Suprapubic skin (tissue), 4 donors: Measurements from ENCODE around the gene KLF16. TPM values are rescaled to one million over a fixed set of nuclear protein-coding genes. Genes with fewer than 3 reads are reported as not detected.

Source experiments
- DNase-seq, 2 donors: peaks; one replicate each; pipeline ENCODE4 v3.0.0-alpha.2; 2019; ENCODE audit warnings: low spot score in 2 of 2
- H3K27ac ChIP-seq: fragments of 200-600 bp; sonication (generic); one replicate; pipeline ENCODE4 v1.5.1; 2019
- H3K27me3 ChIP-seq: fragments of 200-600 bp; sonication (generic); one replicate; pipeline ENCODE4 v1.5.1; 2019
- H3K36me3 ChIP-seq: fragments of 200-600 bp; sonication (generic); one replicate; pipeline ENCODE4 v1.5.1; 2019
- H3K4me1 ChIP-seq: fragments of 200-600 bp; sonication (generic); one replicate; pipeline ENCODE4 v1.5.1; 2019
- H3K4me3 ChIP-seq: fragments of 200-600 bp; sonication (generic); one replicate; pipeline ENCODE4 v1.5.1; 2019; ENCODE audit warnings: mild to moderate bottlenecking
- H3K9me3 ChIP-seq: fragments of 200-600 bp; sonication (generic); one replicate; pipeline ENCODE4 v1.5.1; 2019
- EP300 ChIP-seq: sonication (generic); formaldehyde crosslinking; IDR thresholded peaks from one replicate; pipeline ENCODE4 v1.6.1; 2017; ENCODE audit warnings: antibody characterized with exemption
- POLR2A ChIP-seq, 2 donors: fragments of 450-650 bp; IDR thresholded peaks; one replicate each; pipeline ENCODE4 v1.6.1; 2017; ENCODE audit warnings: antibody characterized with exemption in 2 of 2, mild to moderate bottlenecking in 2 of 2, moderate library complexity in 2 of 2
- POLR2AphosphoS5 ChIP-seq, 3 donors: sonication (generic); formaldehyde crosslinking; IDR thresholded peaks; one replicate each; pipeline ENCODE4 v1.6.1; 2017; ENCODE audit warnings: antibody characterized with exemption in 3 of 3
- WGBS: methylation state at CpG from one replicate; pipeline ENCODE4 v1.1.5; 2018; 5-methylcytosine and 5-hydroxymethylcytosine counted together
- total RNA-seq, 4 donors: library from RNA; depleted of rRNA; stranded (reverse); fragments of >200 nt; gene quantifications; one replicate each; pipeline ENCODE4 v1.1.0, GENCODE V29; 2016
- TF ChIP-seq, protein P1 (sequence below), 2 donors: fragments of 200-600 bp in 1 of 2; fragments of 450-650 bp in 1 of 2; sonication (generic) in 1 of 2; IDR thresholded peaks; one replicate each; pipeline ENCODE4 v1.5.1; 2016 to 2019; ENCODE audit warnings: antibody characterized with exemption in 2 of 2, mild to moderate bottlenecking in 1 of 2, moderate library complexity in 1 of 2

KLF16 gene
- total RNA-seq, 4 donors from 2014 or later: 12.1 to 30.8 (median 20.9) TPM

DNA sequence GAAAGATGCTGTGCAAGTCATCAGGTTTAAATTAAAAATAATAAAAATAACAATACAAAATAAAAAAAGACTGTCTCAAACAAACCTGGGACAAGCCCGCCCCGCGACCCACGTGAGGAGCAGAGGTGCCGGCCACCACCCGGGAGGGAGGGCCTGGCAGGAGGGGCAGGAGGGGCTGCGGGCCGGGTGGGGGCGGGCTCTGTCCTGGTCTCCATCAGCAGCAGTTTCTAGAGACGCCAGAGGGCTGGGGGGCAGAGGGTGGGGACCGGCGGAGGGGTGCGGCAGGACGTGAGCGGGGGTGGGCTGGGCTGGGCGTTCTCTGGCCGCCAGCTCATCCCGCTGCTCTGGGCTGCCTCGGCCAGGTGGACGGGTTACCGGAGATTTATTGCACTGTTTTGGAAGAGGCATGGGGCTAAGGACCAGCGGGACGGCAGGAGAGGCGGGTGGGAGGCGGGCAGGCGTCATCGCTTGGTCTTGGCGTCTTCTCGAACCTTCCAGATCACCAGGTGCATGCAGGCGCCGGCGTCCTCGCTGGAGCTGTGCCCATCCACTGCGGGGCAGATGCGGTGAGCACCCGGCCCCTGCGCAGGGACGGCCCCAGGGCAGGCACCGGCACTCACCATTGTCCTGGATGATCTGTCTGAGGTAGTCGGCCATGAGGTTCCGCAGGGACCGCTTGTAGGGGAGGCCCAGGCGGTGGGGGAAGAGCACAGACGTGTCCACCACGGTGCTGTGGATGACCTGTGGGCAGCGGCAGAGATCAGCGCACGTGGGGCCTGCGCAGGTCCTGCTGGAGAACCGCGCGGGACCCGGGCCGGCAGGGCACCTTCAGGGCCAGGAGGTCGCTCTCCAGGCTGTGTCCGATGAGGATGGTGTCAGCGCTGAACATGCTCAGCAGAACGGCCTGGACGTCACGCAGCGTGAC, 47.5 kb downstream of the KLF16 start:
- Histone ChIP-seq H3K4me3 (no peak overlapping the region), H3K9me3 (no peaks in the 10 kb centered on the region), H3K4me1 (peaks cover 23% of the 10 kb centered on the region), H3K36me3 (peaks cover 59% of the 10 kb centered on the region), H3K27me3 (no peaks in the 10 kb centered on the region), H3K27ac (no peak overlapping the region)
- TF ChIP-seq EP300: no peak
- TF ChIP-seq POLR2A (IDR thresholded peaks at IDR 0.05): no peak
- TF ChIP-seq, protein P1, sequence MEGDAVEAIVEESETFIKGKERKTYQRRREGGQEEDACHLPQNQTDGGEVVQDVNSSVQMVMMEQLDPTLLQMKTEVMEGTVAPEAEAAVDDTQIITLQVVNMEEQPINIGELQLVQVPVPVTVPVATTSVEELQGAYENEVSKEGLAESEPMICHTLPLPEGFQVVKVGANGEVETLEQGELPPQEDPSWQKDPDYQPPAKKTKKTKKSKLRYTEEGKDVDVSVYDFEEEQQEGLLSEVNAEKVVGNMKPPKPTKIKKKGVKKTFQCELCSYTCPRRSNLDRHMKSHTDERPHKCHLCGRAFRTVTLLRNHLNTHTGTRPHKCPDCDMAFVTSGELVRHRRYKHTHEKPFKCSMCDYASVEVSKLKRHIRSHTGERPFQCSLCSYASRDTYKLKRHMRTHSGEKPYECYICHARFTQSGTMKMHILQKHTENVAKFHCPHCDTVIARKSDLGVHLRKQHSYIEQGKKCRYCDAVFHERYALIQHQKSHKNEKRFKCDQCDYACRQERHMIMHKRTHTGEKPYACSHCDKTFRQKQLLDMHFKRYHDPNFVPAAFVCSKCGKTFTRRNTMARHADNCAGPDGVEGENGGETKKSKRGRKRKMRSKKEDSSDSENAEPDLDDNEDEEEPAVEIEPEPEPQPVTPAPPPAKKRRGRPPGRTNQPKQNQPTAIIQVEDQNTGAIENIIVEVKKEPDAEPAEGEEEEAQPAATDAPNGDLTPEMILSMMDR (IDR thresholded peaks at IDR 0.05): no peak
- no peak for TF ChIP-seq POLR2AphosphoS5 (IDR thresholded peaks at IDR 0.05)
- 93% methylated on average over 43 of the region's 61 CpGs for WGBS
- no peak for DNase-seq

DNA sequence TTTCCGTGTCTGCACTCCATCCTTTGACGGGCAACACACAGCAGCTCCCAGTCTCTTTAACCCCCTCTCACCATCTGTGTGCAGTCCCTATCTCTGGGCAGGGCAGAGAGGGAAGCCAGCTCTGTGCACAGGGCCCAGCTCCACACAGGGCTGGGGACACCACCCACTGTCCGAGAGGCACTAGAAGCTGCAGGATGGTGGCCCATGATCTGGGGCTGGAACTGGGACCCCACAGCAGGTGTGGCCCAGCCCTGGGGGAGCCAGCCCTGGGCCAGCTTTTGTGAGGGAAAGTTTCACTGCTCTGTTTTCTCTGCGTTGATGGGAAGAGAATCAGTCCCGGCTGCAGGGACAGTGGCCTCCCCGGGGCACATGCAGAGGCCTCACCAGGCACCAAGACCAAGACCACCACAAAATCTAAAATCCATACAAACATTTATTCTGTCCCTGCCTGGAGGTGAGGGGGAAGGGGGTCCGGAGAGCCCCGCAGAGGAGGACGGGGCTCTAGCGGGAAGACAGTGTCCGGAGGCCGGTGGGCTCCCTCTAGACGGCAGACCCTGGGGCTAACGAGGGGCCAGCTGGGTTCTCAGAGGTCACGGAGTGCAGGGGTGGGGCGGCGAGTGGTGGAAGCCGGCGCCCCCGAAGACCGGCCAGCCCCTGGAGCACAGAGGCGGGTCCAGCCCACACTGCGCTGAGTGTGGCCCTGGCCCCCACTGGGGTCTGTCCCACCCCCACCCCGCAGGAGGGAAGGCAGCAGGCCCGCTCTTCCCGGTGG, 48.4 kb downstream of the KLF16 start:
- no peak for DNase-seq
- Histone ChIP-seq H3K9me3 (no peaks in the 10 kb centered on the region), H3K27ac (no peak overlapping the region), H3K4me1 (peaks cover 23% of the 10 kb centered on the region), H3K36me3 (peaks cover 50% of the 10 kb centered on the region), H3K27me3 (no peaks in the 10 kb centered on the region), H3K4me3 (no peak overlapping the region)
- TF ChIP-seq EP300: no peak
- no peak for TF ChIP-seq POLR2A (IDR thresholded peaks at IDR 0.05)
- no peak for TF ChIP-seq POLR2AphosphoS5 (IDR thresholded peaks at IDR 0.05)
- TF ChIP-seq, protein P1 (IDR thresholded peaks at IDR 0.05): no peak
- WGBS: 79% methylated on average over 20 of the region's 26 CpGs

DNA sequence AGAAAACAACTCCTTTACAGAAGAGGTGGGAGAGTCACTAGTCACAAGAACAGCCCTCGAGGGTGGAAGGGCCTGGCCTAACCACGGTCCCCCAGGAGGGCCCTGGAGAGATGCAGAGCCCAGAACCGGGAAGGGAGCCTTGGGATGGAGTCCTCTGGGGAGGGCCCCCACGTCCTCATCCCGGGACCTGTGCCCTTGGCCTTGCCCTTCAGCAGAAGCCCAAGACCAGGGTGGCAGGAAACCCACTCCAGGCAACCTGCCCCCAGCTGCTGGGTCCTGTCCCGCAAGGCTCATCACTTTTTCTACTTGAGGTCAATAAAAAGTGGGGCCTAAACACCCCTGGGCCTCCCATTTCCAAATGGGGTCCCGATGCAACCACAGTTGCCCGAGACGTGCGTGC, 49.0 kb downstream of the KLF16 start:
- TF ChIP-seq POLR2A (IDR thresholded peaks at IDR 0.05): no peak
- TF ChIP-seq, protein P1 (IDR thresholded peaks at IDR 0.05): no peak
- no peak for TF ChIP-seq POLR2AphosphoS5 (IDR thresholded peaks at IDR 0.05)
- no peak for TF ChIP-seq EP300
- no peak overlapping the region for H3K4me3 ChIP-seq
- 73% methylated on average over 5 of the region's 10 CpGs for WGBS
- H3K9me3 ChIP-seq: no peaks in the 10 kb centered on the region
- H3K4me1 ChIP-seq: peaks cover 23% of the 10 kb centered on the region
- H3K36me3 ChIP-seq: peaks cover 44% of the 10 kb centered on the region
- no peak overlapping the region for H3K27ac ChIP-seq
- H3K27me3 ChIP-seq: no peaks in the 10 kb centered on the region
- DNase-seq: no peak

DNA sequence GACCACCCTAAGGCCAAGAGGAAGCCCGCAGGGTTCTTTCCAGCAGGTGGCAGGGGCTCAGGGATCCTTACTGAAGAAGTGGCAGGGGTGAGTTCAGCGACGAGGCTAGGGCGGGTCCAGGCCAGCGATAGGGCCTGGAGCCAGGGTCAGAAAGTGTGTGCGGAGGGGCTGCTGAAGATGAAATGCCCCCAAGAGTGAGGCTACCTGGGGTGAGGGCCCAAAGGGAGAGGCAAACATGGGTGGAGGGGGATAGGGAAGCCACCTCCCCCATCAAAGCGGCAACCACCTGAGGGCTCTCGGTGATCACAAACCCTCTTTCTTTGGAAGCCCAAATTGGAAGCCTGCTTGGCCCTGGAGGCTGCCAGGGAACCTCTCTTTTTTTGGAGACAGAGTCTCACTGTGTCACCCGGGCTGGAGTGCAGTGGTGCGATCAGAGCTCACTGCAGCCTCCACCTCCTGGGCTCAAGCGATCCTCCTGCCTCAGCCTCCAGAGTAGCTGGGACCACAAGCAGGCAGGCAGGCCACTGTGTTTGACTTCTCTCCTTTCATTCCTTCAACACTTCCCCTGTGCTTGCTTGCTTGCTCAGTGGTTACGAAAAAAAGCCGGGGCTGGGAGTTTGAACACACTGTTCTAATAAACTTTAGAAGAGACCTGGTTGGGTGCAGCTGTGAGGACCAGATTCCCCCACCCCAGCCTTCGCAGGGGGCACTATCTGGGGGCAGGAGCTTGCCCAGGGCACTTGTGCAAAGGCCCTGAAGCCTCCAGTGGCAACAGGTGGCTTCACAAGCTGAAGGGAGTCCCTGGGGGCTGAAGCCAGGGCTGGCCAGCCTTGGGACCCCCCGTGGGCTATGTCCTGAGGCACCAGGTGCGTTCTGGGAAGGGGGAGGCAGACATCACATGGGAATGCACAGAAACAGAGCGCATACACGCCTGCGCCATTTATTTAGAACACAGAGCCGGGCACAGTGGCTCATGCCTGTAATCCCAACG, 49.9 kb downstream of the KLF16 start:
- Histone ChIP-seq H3K27me3 (no peaks in the 10 kb centered on the region), H3K4me3 (peak overlapping the region; percentile 55), H3K36me3 (peaks cover 35% of the 10 kb centered on the region), H3K4me1 (peaks cover 23% of the 10 kb centered on the region), H3K9me3 (no peaks in the 10 kb centered on the region), H3K27ac (no peak overlapping the region)
- TF ChIP-seq, protein P1 (IDR thresholded peaks at IDR 0.05): no peak
- no peak for TF ChIP-seq POLR2AphosphoS5 (IDR thresholded peaks at IDR 0.05)
- TF ChIP-seq POLR2A (IDR thresholded peaks at IDR 0.05): no peak
- TF ChIP-seq EP300: no peak
- DNase-seq: no peak
- 62% methylated on average over 20 of the region's 21 CpGs for WGBS
